Measurements from ENCODE around the gene PBLD.

- TF ChIP-seq CTCF (IDR thresholded peaks at IDR 0.05; ENCODE audit: poor library complexity, severe bottlenecking) = no peak
- no peak for TF ChIP-seq SMC3 (conservative IDR thresholded peaks at IDR 0.05; ENCODE audit: poor library complexity)
Measured at GRCh38 chr10:68362590-68362989, 29.9 kb upstream of the PBLD start.
